NT2/D1 (cell line): ENCODE results near the gene SMAD5.
A peak's percentile ranks its signal among the peaks of the same experiment; 100 is the strongest.

Source experiments
- DNase-seq: peaks from one replicate; pipeline ENCODE4 v3.0.0-alpha.2; 2011; ENCODE audit warnings: low read depth, low spot score
- H3K27me3 ChIP-seq: 2 replicates; pipeline ENCODE4 v1.6.0; 2011; ENCODE audit warnings: mild to moderate bottlenecking; ENCODE audit not compliant: insufficient read length, insufficient read depth
- H3K36me3 ChIP-seq: 2 replicates; pipeline ENCODE4 v1.6.1; 2011; ENCODE audit warnings: mild to moderate bottlenecking, low read length, mixed read lengths; ENCODE audit not compliant: insufficient read depth, insufficient read length
- H3K4me1 ChIP-seq: 2 replicates; pipeline ENCODE4 v1.5.1; 2011; ENCODE audit not compliant: insufficient read depth, insufficient read length
- H3K4me3 ChIP-seq: 2 replicates; pipeline ENCODE4 v1.5.1; 2011; ENCODE audit warnings: low read depth; ENCODE audit not compliant: insufficient read length
- H3K9ac ChIP-seq: 2 replicates; pipeline ENCODE4 v1.6.0; 2011; ENCODE audit warnings: low read depth; ENCODE audit not compliant: insufficient read length
- H3K9me3 ChIP-seq: 2 replicates; pipeline ENCODE4 v1.5.1; 2011; ENCODE audit warnings: mild to moderate bottlenecking, low read length; ENCODE audit not compliant: insufficient read depth
- SUZ12 ChIP-seq: IDR thresholded peaks from 2 replicates; pipeline ENCODE4 v1.6.1; 2011; ENCODE audit not compliant: insufficient read length, insufficient read depth; ENCODE audit errors: extremely low read depth
- YY1 ChIP-seq: IDR thresholded peaks from 2 replicates; pipeline ENCODE4 v1.6.1; 2011; ENCODE audit not compliant: insufficient read length, insufficient read depth
- ZNF274 ChIP-seq: IDR thresholded peaks from 2 replicates; pipeline ENCODE4 v1.6.1; 2011; ENCODE audit warnings: mild to moderate bottlenecking, low read depth, low read length

The SMAD5 gene

DNA sequence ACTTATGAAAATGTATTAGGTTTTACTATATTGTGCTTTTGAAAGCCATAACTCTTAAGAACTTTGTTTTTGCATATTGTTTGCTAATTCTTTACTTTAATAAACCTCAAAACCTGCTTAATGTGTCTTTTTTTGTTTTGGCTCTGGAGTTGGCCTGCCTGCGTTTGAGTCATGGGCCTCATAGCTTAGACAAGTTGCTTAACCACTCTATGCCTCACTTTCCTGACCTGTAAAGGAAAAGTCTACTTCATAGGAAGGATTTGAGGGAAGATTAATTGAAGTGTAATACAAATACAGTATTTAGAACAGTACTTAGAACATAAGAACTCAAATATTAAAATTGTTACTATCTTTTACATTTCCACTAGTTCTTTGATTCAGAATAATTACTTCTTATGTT, 50.0 kb downstream of the SMAD5 start:
- no peak for DNase-seq
- Histone ChIP-seq H3K9ac (no peak overlapping the region), H3K36me3 (peaks cover 25% of the 10 kb centered on the region), H3K4me3 (no peak overlapping the region), H3K27me3 (no peaks in the 10 kb centered on the region), H3K4me1 (no peaks in the 10 kb centered on the region), H3K9me3 (no peaks in the 10 kb centered on the region)
- TF ChIP-seq ZNF274 (no peak), SUZ12 (no peak), YY1 (no peak)

GRCh38 chr5:136185974-136186665, 53.5 kb downstream of the SMAD5 start:
- Histone ChIP-seq H3K27me3 (peaks cover 18% of the 10 kb centered on the region), H3K4me3 (no peak overlapping the region), H3K36me3 (no peaks in the 10 kb centered on the region), H3K9me3 (no peaks in the 10 kb centered on the region), H3K4me1 (no peaks in the 10 kb centered on the region), H3K9ac (no peak overlapping the region)
- TF ChIP-seq ZNF274, result no peak
- no peak for DNase-seq

- peaks cover 4% of the 10 kb centered on the region for H3K4me1 ChIP-seq
- no peak for DNase-seq
- TF ChIP-seq ZNF274 (no peak), YY1 (no peak), SUZ12 (no peak)
- no peak overlapping the region for H3K9ac ChIP-seq
- H3K27me3 ChIP-seq, result peaks cover 25% of the 10 kb centered on the region
- no peaks in the 10 kb centered on the region for H3K36me3 ChIP-seq
- no peaks in the 10 kb centered on the region for H3K9me3 ChIP-seq
- no peak overlapping the region for H3K4me3 ChIP-seq
Observed at GRCh38 chr5:136186796-136187195, 54.2 kb downstream of the SMAD5 start.

- Histone ChIP-seq H3K36me3 (no peaks in the 10 kb centered on the region), H3K4me3 (no peak overlapping the region), H3K4me1 (peaks cover 8% of the 10 kb centered on the region), H3K27me3 (peaks cover 44% of the 10 kb centered on the region), H3K9ac (no peak overlapping the region), H3K9me3 (no peaks in the 10 kb centered on the region)
- TF ChIP-seq SUZ12 (no peak), YY1 (no peak), ZNF274 (no peak)
- DNase-seq, result no peak
Observed at GRCh38 chr5:136188859-136189258, 56.2 kb downstream of the SMAD5 start.

GRCh38 chr5:136190091-136190720, 57.6 kb downstream of the SMAD5 start:
- Histone ChIP-seq H3K9ac (no peak overlapping the region), H3K27me3 (peaks cover 58% of the 10 kb centered on the region), H3K9me3 (no peaks in the 10 kb centered on the region), H3K36me3 (no peaks in the 10 kb centered on the region), H3K4me1 (peaks cover 8% of the 10 kb centered on the region), H3K4me3 (no peak overlapping the region)
- TF ChIP-seq SUZ12, result no peak
- TF ChIP-seq ZNF274, result no peak
- no peak for TF ChIP-seq YY1
- no peak for DNase-seq

- DNase-seq, result no peak
- TF ChIP-seq YY1, result no peak
- no peak overlapping the region for H3K9ac ChIP-seq
- peaks cover 65% of the 10 kb centered on the region for H3K27me3 ChIP-seq
- H3K36me3 ChIP-seq, result no peaks in the 10 kb centered on the region
- no peaks in the 10 kb centered on the region for H3K9me3 ChIP-seq
- peaks cover 8% of the 10 kb centered on the region for H3K4me1 ChIP-seq
- H3K4me3 ChIP-seq, result no peak overlapping the region
Observed at GRCh38 chr5:136190904-136191303, 58.3 kb downstream of the SMAD5 start.

DNA sequence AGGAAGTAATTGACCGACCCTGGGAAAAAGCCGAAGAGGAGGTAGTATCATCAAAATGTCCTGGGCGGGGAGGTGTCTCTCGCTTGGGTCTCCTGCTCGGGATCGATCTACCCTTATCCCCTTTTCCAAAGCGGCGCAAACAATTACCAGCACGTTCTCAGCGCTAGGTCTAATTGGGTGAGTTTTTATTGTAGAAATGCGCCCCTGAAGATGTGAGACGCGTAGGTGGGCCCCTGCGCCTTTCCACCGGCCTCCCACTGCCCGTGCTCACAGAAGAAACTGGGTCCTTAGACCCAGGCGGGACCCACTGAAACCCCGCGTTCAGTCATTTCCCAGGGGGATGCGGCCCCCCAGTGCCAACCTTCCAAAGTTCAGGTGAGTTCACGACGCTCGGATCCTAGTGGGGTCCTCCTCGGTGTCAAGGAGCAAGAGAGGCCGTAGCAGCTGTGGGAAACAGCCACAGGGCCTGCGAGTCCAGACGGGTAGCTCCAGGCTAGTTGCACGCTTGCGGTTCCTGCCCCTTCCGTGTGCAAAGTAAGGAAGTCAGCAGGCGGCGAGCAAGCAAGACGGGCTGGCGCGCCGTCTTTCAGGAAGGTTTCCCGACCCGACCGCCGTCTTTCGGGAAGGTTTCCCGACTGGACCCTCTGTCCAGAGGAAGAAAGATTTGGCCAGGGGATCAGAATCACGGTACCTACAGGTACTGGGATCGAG, 58.8 kb downstream of the SMAD5 start:
- H3K9ac ChIP-seq, result peak overlapping the region; percentile 76
- H3K9me3 ChIP-seq, result no peaks in the 10 kb centered on the region
- no peak for DNase-seq
- H3K27me3 ChIP-seq, result peaks cover 70% of the 10 kb centered on the region
- peaks cover 8% of the 10 kb centered on the region for H3K4me1 ChIP-seq
- peak overlapping the region; percentile 56 for H3K4me3 ChIP-seq
- TF ChIP-seq ZNF274, result no peak
- no peak for TF ChIP-seq SUZ12
- no peak for TF ChIP-seq YY1
- no peaks in the 10 kb centered on the region for H3K36me3 ChIP-seq
